Activated T-helper 17 cell treated with anti-CD3 and anti-CD28 coated beads, Interleukin-2, amount 50 U/mL, for 72 hours (primary cell): ENCODE data around the gene TSR3. TPM values are rescaled to one million over a fixed set of nuclear protein-coding genes. Genes with fewer than 3 reads are reported as not detected.
A peak's percentile ranks its signal among the peaks of the same experiment; 100 is the strongest.
"Not testable (repeated sequence)": the region's sequence is repeated elsewhere in the genome, so short reads cannot be mapped to it uniquely, and the experiment has no call there.

Experiments
- ATAC-seq: fragments of 150-1000 bp; cut with Tn5 transposase; replicated peaks from 2 replicates; pipeline ENCODE4 v1.10.0; 2021; ENCODE audit warnings: mild to moderate bottlenecking, moderate library complexity
- H3K27ac Mint-ChIP-seq: one replicate; pipeline ENCODE4 v1.8.0; 2022; ENCODE audit warnings: mixed read lengths
- H3K27me3 Mint-ChIP-seq: one replicate; pipeline ENCODE4 v1.8.0; 2022; ENCODE audit warnings: mixed read lengths
- H3K36me3 Mint-ChIP-seq: one replicate; pipeline ENCODE4 v1.8.0; 2022; ENCODE audit warnings: low read depth, mild to moderate bottlenecking, mixed read lengths
- H3K4me1 Mint-ChIP-seq: one replicate; pipeline ENCODE4 v1.8.0; 2022; ENCODE audit warnings: mixed read lengths
- H3K4me3 Mint-ChIP-seq: one replicate; pipeline ENCODE4 v1.8.0; 2022; ENCODE audit warnings: mild to moderate bottlenecking, mixed read lengths
- H3K9me3 Mint-ChIP-seq: one replicate; pipeline ENCODE4 v1.8.0; 2022; ENCODE audit warnings: mixed read lengths
- total RNA-seq, 2 donors: library from RNA; stranded (reverse); gene quantifications; one replicate each; pipeline ENCODE4 v1.2.3, GENCODE V29; 2022

TSR3 gene
- total RNA-seq, 2 donors from 2014 or later = 36.7 to 64.2 TPM

GRCh38 chr16:1331712-1332617, 19.7 kb downstream of the TSR3 start:
- Mint-ChIP-seq H3K27me3 (no peaks in the 10 kb centered on the region), H3K27ac (peak overlapping the region; percentile 62), H3K36me3 (no peaks in the 10 kb centered on the region), H3K4me3 (peak overlapping the region; percentile 54), H3K9me3 (no peaks in the 10 kb centered on the region), H3K4me1 (no peaks in the 10 kb centered on the region)
- peak; percentile 39 for ATAC-seq

- ATAC-seq = no peak
- Mint-ChIP-seq H3K4me1 (no peaks in the 10 kb centered on the region), H3K27ac (no peak overlapping the region), H3K9me3 (no peaks in the 10 kb centered on the region), H3K4me3 (peak overlapping the region; percentile 54), H3K27me3 (no peaks in the 10 kb centered on the region), H3K36me3 (no peaks in the 10 kb centered on the region)
Measured at GRCh38 chr16:1330931-1331711, 20.6 kb downstream of the TSR3 start.

GRCh38 chr16:1330260-1330914, 21.3 kb downstream of the TSR3 start:
- no peaks in the 10 kb centered on the region for H3K4me1 Mint-ChIP-seq
- peak; percentile 42 for ATAC-seq

GRCh38 chr16:1328961-1329360, 22.7 kb downstream of the TSR3 start:
- H3K4me3 Mint-ChIP-seq, H3K27me3 Mint-ChIP-seq, ATAC-seq, H3K27ac Mint-ChIP-seq, H3K4me1 Mint-ChIP-seq, H3K9me3 Mint-ChIP-seq: not testable (repeated sequence)
- H3K36me3 Mint-ChIP-seq = peaks cover 17% of the 10 kb centered on the region

More at GRCh38 chr16:1330260-1330914, 21.3 kb downstream of the TSR3 start:
- no peaks in the 10 kb centered on the region for H3K9me3 Mint-ChIP-seq
- H3K4me3 Mint-ChIP-seq = no peak overlapping the region
- H3K27ac Mint-ChIP-seq = no peak overlapping the region
- peaks cover 2% of the 10 kb centered on the region for H3K36me3 Mint-ChIP-seq
- H3K27me3 Mint-ChIP-seq = no peaks in the 10 kb centered on the region

GRCh38 chr16:1328136-1328535, 23.5 kb downstream of the TSR3 start:
- not testable (repeated sequence) for H3K9me3 Mint-ChIP-seq, H3K27ac Mint-ChIP-seq, ATAC-seq, H3K27me3 Mint-ChIP-seq, H3K4me3 Mint-ChIP-seq, H3K4me1 Mint-ChIP-seq
- peaks cover 25% of the 10 kb centered on the region for H3K36me3 Mint-ChIP-seq

- Mint-ChIP-seq H3K27me3 (no peaks in the 10 kb centered on the region), H3K36me3 (peaks cover 30% of the 10 kb centered on the region), H3K4me3 (no peak overlapping the region), H3K4me1 (no peaks in the 10 kb centered on the region), H3K9me3 (no peaks in the 10 kb centered on the region), H3K27ac (no peak overlapping the region)
- ATAC-seq = no peak
Measured at GRCh38 chr16:1327619-1327947, 24.1 kb downstream of the TSR3 start.

GRCh38 chr16:1326946-1327618, 24.6 kb downstream of the TSR3 start:
- H3K27me3 Mint-ChIP-seq = no peaks in the 10 kb centered on the region
- H3K4me1 Mint-ChIP-seq = no peaks in the 10 kb centered on the region
- H3K9me3 Mint-ChIP-seq = no peaks in the 10 kb centered on the region
- H3K36me3 Mint-ChIP-seq = peaks cover 35% of the 10 kb centered on the region
- no peak overlapping the region for H3K27ac Mint-ChIP-seq
- no peak for ATAC-seq
- H3K4me3 Mint-ChIP-seq = no peak overlapping the region

- H3K4me1 Mint-ChIP-seq = no peaks in the 10 kb centered on the region
- H3K9me3 Mint-ChIP-seq = no peaks in the 10 kb centered on the region
- peaks cover 41% of the 10 kb centered on the region for H3K36me3 Mint-ChIP-seq
- no peak overlapping the region for H3K4me3 Mint-ChIP-seq
- H3K27me3 Mint-ChIP-seq = no peaks in the 10 kb centered on the region
- H3K27ac Mint-ChIP-seq = no peak overlapping the region
- no peak for ATAC-seq
Measured at GRCh38 chr16:1326391-1326790, 25.3 kb downstream of the TSR3 start.

GRCh38 chr16:1325673-1326371, 25.9 kb downstream of the TSR3 start:
- H3K4me3 Mint-ChIP-seq = no peak overlapping the region
- ATAC-seq = peak; percentile 16
- no peaks in the 10 kb centered on the region for H3K4me1 Mint-ChIP-seq
- no peaks in the 10 kb centered on the region for H3K27me3 Mint-ChIP-seq
- H3K9me3 Mint-ChIP-seq = no peaks in the 10 kb centered on the region
- H3K36me3 Mint-ChIP-seq = peaks cover 46% of the 10 kb centered on the region
- no peak overlapping the region for H3K27ac Mint-ChIP-seq

- Mint-ChIP-seq H3K9me3 (no peaks in the 10 kb centered on the region), H3K27ac (no peak overlapping the region), H3K4me1 (no peaks in the 10 kb centered on the region), H3K27me3 (no peaks in the 10 kb centered on the region), H3K4me3 (no peak overlapping the region), H3K36me3 (peaks cover 52% of the 10 kb centered on the region)
- ATAC-seq = no peak
Measured at GRCh38 chr16:1325261-1325660, 26.4 kb downstream of the TSR3 start.

- no peak for ATAC-seq
- Mint-ChIP-seq H3K4me1 (no peaks in the 10 kb centered on the region), H3K27ac (no peak overlapping the region), H3K4me3 (no peak overlapping the region), H3K36me3 (peaks cover 61% of the 10 kb centered on the region), H3K9me3 (no peaks in the 10 kb centered on the region), H3K27me3 (no peaks in the 10 kb centered on the region)
Measured at GRCh38 chr16:1324286-1324826, 27.3 kb downstream of the TSR3 start.

- Mint-ChIP-seq H3K4me1 (no peaks in the 10 kb centered on the region), H3K9me3 (no peaks in the 10 kb centered on the region), H3K27ac (no peak overlapping the region), H3K4me3 (no peak overlapping the region), H3K27me3 (no peaks in the 10 kb centered on the region), H3K36me3 (peaks cover 69% of the 10 kb centered on the region)
- no peak for ATAC-seq
Measured at GRCh38 chr16:1323296-1324239, 28.1 kb downstream of the TSR3 start.

GRCh38 chr16:1322407-1322806, 29.3 kb downstream of the TSR3 start:
- Mint-ChIP-seq H3K4me3 (no peak overlapping the region), H3K9me3 (no peaks in the 10 kb centered on the region), H3K36me3 (peaks cover 80% of the 10 kb centered on the region), H3K27ac (no peak overlapping the region), H3K27me3 (no peaks in the 10 kb centered on the region), H3K4me1 (no peaks in the 10 kb centered on the region)
- ATAC-seq = no peak
